Stomach smooth muscle (tissue), 2 donors: ENCODE data around the gene SCAMP3.
A peak's percentile ranks its signal among the peaks of the same experiment; 100 is the strongest.

Experiments used
- H3K27ac ChIP-seq: one replicate; pipeline ENCODE4 v1.7.0; 2013; ENCODE audit warnings: mild to moderate bottlenecking, low read length, inconsistent platforms
- H3K27me3 ChIP-seq, 2 donors: one replicate each; pipeline ENCODE4 v1.7.0; 2013; ENCODE audit warnings: low read length in 2 of 2; ENCODE audit not compliant: insufficient read depth in 2 of 2, control insufficient read depth in 1 of 2
- H3K36me3 ChIP-seq, 2 donors: one replicate each; pipeline ENCODE4 v1.7.0; 2013; ENCODE audit warnings: low read length in 2 of 2; ENCODE audit not compliant: control insufficient read depth in 2 of 2, insufficient read depth in 2 of 2
- H3K4me1 ChIP-seq: one replicate; pipeline ENCODE4 v1.7.0; 2013; ENCODE audit warnings: low read length; ENCODE audit not compliant: control insufficient read depth, insufficient read depth
- H3K4me3 ChIP-seq, 2 donors: one replicate each; pipeline ENCODE4 v1.7.0; 2013; ENCODE audit warnings: low read length in 2 of 2
- H3K9ac ChIP-seq, 2 donors: one replicate each; pipeline ENCODE4 v1.7.0; 2013; ENCODE audit warnings: low read length in 2 of 2, mild to moderate bottlenecking in 1 of 2
- H3K9me3 ChIP-seq, 2 donors: one replicate each; pipeline ENCODE4 v1.7.0; 2013; ENCODE audit warnings: low read length in 2 of 2; ENCODE audit not compliant: control insufficient read depth in 2 of 2
- donor health status: healthy.
- donor health status: Pancreatic carcinoma.

SCAMP3 gene

DNA sequence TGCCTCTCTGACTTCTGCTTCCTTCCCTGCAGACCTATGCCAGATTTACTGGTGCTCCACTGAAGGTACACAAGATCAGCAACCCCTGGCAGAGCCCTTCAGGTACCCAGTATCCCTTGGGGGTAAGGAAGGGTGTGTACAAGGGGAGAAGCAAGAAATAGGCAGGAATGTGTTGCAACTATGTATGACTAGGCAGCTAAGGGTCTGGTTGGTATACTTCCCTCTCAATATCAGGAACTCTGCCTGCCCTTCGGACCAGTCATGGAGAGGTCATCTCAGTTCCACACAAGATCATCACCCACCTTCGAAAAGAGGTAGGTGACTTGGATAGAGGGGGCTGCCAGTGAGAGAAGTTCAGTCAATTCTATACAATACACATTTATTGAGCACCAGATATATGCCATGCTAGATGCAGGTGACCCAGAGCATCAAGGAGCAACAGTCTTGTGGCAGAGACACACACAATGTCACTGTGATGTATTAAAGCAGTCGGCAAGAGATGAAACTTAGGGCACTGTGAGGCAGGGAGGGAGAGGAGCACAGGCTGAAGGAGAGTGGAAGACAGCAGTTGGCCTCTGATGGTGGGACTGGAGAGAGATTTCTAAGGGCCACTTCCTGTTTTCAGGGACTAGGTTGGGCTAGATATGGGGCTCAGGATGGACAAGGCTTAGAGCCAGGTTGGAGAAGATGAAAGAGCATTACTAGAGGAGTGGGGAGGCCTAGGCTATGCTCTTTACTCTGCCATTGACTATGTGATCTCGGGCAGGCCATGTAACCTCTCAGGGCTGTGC, 51.7 kb downstream of the SCAMP3 start:
- Histone ChIP-seq H3K27me3 (no peaks in the 10 kb centered on the region), H3K27ac (peak overlapping the region; percentile 49), H3K4me1 (peaks cover 47% of the 10 kb centered on the region), H3K4me3 (no peak overlapping the region), H3K9ac (no peak overlapping the region), H3K36me3 (peaks cover 3 to 13% of the 10 kb centered on the region in 2 donors), H3K9me3 (no peaks in the 10 kb centered on the region)

DNA sequence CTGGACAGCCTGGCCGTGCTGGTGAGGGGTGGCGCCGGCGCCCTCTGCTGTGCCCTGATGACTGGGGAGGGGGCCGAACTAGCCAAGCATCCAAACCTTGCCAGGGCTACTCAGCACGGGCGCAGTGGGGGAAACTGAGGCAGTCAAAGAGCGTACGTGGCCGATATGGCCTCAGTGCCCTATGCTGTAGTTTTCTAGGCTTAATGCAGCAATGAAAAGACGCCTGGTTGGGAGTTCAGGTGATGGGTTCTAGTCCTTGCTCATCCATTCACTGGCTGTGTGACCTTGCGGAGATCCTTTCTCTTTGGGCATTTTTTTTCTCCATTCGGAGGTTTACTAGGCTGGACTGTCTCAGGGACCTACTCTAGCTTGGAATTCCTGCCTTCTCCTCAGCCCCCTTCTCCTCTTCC, 52.8 kb downstream of the SCAMP3 start:
- peak overlapping the region; percentile 99 for H3K27ac ChIP-seq
- H3K4me1 ChIP-seq = peaks cover 52% of the 10 kb centered on the region
- H3K9me3 ChIP-seq = no peaks in the 10 kb centered on the region
- no peaks in the 10 kb centered on the region for H3K27me3 ChIP-seq
- H3K9ac ChIP-seq = peak overlapping the region; percentile 94
- peaks cover 8 to 11% of the 10 kb centered on the region in 2 donors for H3K36me3 ChIP-seq
- H3K4me3 ChIP-seq = peak overlapping the region; percentile 76 to 95

DNA sequence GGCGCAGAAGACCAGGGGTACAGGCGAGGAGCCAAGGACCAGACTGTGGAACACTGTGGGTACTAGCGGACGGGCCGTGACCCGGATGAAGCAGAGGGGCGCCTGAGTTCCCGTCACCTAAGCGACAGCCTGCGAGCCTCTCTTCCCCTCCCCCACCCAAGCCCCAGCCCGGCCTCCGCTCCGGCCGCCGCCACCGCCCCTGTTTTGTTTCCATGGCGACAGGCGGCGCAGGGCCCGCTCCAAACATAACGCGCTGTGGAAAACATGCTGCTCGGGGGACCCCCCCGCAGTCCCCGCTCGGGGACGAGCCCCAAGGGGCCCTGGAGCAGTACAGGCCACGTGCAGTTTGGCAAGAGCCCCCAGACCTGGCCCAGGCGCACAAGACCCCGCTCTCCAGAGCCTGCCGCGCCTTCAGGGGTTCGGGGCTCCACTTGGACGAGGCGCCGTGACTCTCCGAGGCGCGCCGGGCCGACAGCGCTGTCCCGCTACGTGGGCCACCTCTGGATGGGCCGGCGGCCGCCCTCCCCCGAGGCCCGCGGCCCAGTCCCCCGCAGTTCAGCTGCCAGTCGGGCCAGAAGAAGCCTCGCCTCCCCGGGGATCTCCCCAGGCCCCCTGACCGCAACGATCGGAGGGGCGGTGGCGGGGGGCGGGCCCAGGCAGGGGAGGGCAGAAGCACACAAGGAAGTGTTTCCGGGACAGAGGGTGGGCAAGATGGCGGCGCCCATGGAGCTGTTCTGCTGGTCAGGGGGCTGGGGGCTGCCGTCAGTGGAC, 53.4 kb downstream of the SCAMP3 start, which contains the start of gene MTX1:
MTX1 (plus strand) TSS at position 155 of the 771 bp plus-strand sequence; CDS start at position 265, 110 bp downstream.
- peak within 1 kb of the TSS; percentile 99 for H3K27ac ChIP-seq
- H3K4me1 ChIP-seq = peaks cover 52% of the 10 kb centered on the region

DNA sequence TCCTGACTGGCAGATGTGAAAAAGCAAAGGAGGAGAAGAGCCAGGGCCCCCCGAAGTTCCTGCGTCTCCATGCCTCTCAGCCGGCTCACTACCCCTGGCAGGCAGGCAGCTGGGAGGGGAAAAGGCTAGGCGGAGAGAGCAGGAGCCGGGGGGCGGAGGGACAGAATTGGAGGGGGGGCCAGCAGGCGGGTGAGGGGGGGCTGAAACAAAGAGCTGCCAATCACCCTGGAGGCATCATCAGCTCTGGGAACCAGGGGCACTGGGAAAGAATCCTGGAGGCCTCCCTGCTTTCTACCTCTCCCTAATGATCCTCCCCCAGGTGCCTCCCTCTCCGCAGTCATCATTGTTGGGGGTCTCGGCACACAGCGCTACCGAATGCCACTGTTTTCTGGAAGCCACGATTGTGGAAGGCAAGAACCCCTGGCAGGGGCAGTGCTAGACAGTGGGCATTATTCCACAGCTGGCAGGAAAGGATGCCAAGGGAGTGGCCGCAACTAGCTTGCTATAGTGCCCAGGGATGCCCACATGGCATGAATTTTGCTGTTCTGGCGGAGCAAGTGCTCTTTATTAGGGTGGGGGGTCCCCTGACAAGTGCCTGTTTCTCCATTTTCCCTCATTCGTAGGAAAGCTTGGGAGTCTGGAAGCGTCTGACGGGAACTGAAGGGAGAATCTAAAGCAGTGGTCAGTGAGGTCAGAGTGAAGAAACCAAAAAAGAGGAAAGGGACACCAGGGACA, 54.2 kb downstream of the SCAMP3 start, which contains the start of gene THBS3:
THBS3 (minus strand) TSS at position 92 of the 735 bp plus-strand sequence; CDS start at position 71, 21 bp downstream.
- Histone ChIP-seq H3K9ac (peak within 1 kb of the TSS; percentile 94 to 96), H3K9me3 (no peaks in the 10 kb centered on the region), H3K36me3 (peaks cover 14 to 17% of the 10 kb centered on the region in 2 donors), H3K27ac (peak within 1 kb of the TSS; percentile 99), H3K4me3 (peak within 1 kb of the TSS; percentile 76 to 95), H3K27me3 (no peaks in the 10 kb centered on the region), H3K4me1 (peaks cover 52% of the 10 kb centered on the region)

More for the DNA sequence above, 53.4 kb downstream of the SCAMP3 start, which contains the start of gene MTX1:
- no peaks in the 10 kb centered on the region for H3K27me3 ChIP-seq
- peak within 1 kb of the TSS; percentile 76 to 95 for H3K4me3 ChIP-seq
- H3K9me3 ChIP-seq = no peaks in the 10 kb centered on the region
- H3K36me3 ChIP-seq = peaks cover 8 to 12% of the 10 kb centered on the region in 2 donors
- peak within 1 kb of the TSS; percentile 94 to 96 for H3K9ac ChIP-seq

DNA sequence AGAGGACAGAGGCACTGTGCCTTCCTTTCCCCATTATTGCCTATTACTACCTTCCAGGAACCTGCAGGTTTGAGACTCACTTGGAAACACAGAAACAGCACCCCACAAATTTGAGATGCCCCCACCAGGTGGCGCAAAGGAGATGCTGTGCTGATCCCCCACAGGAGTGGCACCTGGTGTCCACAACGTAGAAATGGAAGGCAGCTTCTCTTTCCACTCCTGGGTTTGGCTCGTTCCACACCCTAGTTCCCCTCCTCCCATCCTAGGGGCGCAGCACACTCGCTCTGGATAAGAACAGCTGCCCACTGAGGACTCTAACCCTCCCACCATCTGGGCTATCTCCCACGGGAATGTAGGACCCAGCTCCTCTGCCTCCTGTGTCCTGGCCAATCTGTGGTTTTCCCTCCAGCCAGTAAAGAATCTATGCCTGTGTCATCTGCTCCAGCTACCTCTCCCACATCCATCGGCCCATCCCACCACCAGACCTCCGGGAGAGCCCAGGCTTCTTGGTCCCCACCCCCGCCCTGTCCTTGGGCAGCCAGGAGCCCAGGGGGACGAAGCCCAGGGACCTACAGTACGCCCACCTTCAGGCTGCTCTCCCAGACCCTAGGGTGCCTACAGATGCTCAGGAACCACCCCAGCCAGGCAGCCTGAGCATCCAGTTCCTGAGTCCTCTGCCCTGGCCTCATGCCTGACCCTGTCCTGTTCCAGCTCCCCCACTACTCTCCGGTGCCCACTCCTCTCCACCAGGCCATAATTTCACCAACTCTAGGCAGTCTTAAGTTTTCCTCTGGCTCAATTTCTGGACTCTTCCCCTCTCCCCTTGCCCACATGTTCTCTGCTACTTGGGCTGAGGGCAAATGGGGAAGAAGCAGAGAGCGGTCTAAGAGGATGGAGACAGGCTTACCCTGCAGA, 55.0 kb downstream of the SCAMP3 start:
- H3K9ac ChIP-seq = peak overlapping the region; percentile 76 to 94
- peak overlapping the region; percentile 99 for H3K27ac ChIP-seq
- no peaks in the 10 kb centered on the region for H3K27me3 ChIP-seq
- peaks cover 17 to 24% of the 10 kb centered on the region in 2 donors for H3K36me3 ChIP-seq
- H3K9me3 ChIP-seq = no peaks in the 10 kb centered on the region
- peak overlapping the region; percentile 68 to 95 for H3K4me3 ChIP-seq
- peaks cover 52% of the 10 kb centered on the region for H3K4me1 ChIP-seq
